HG02798 (cell line): ENCODE results near the gene CCDC192.

ENCODE experiments used
- ATAC-seq: cut with Tn5 transposase; IDR thresholded peaks from one replicate; pipeline ENCODE4 v1.9.1; 2021; ENCODE audit warnings: mild to moderate bottlenecking; ENCODE audit not compliant: unreplicated experiment, poor library complexity

The CCDC192 gene

GRCh38 chr5:127871503-127872153, 168.4 kb downstream of the CCDC192 start:
- ATAC-seq, result no peak

GRCh38 chr5:127872494-127872893, 169.3 kb downstream of the CCDC192 start:
- ATAC-seq, result no peak

GRCh38 chr5:127875235-127876021, 172.2 kb downstream of the CCDC192 start:
- ATAC-seq, result peak; percentile 85

GRCh38 chr5:127876384-127876783, 173.2 kb downstream of the CCDC192 start:
- no peak for ATAC-seq

- no peak for ATAC-seq
Measured at GRCh38 chr5:127878174-127878750, 175.1 kb downstream of the CCDC192 start.

- no peak for ATAC-seq
Measured at GRCh38 chr5:127884416-127884815, 181.2 kb downstream of the CCDC192 start.

GRCh38 chr5:127885176-127885575, 182.0 kb downstream of the CCDC192 start:
- ATAC-seq, result no peak

- ATAC-seq, result no peak
Measured at GRCh38 chr5:127886081-127886480, 182.9 kb downstream of the CCDC192 start.

- ATAC-seq, result no peak
Measured at GRCh38 chr5:127887282-127887681, 184.1 kb downstream of the CCDC192 start.

- ATAC-seq, result no peak
Measured at GRCh38 chr5:127891942-127892341, 188.8 kb downstream of the CCDC192 start.

- no peak for ATAC-seq
Measured at GRCh38 chr5:127892467-127893207, 189.4 kb downstream of the CCDC192 start.

GRCh38 chr5:127893232-127893631, 190.0 kb downstream of the CCDC192 start:
- ATAC-seq, result no peak

- ATAC-seq, result no peak
Measured at GRCh38 chr5:127894461-127894860, 191.3 kb downstream of the CCDC192 start.

GRCh38 chr5:127898551-127899213, 195.5 kb downstream of the CCDC192 start:
- ATAC-seq, result no peak

- ATAC-seq, result no peak
Measured at GRCh38 chr5:127899214-127899610, 196.0 kb downstream of the CCDC192 start.

- ATAC-seq, result peak; percentile 68
Measured at GRCh38 chr5:127906562-127907204, 203.5 kb downstream of the CCDC192 start.

- no peak for ATAC-seq
Measured at GRCh38 chr5:127907907-127908306, 204.7 kb downstream of the CCDC192 start.

GRCh38 chr5:127909066-127909465, 205.9 kb downstream of the CCDC192 start:
- ATAC-seq, result peak; percentile 79

- no peak for ATAC-seq
Measured at GRCh38 chr5:127909821-127910220, 206.6 kb downstream of the CCDC192 start.
